ENCODE results near the gene LRMDA. TPM values are rescaled to one million over a fixed set of nuclear protein-coding genes. Genes with fewer than 3 reads are reported as not detected.

The LRMDA gene
- total RNA-seq, 1 donor from 2014 or later: not detected

GRCh38 chr10:75443362-75443761 is 11.9 kb downstream of the LRMDA start:
- intact Hi-C loops (cut with micrococcal nuclease): no loop called here

- intact Hi-C loops (cut with micrococcal nuclease): no loop called here
These were observed 13.5 kb downstream of the LRMDA start for GRCh38 chr10:75444781-75445386.

GRCh38 chr10:75446508-75446907 is 15.1 kb downstream of the LRMDA start:
- intact Hi-C loops (cut with micrococcal nuclease): no loop called here

- intact Hi-C loops (cut with micrococcal nuclease): no loop called here
These were observed 16.7 kb downstream of the LRMDA start for GRCh38 chr10:75448166-75448565.

GRCh38 chr10:75449382-75450074 is 18.1 kb downstream of the LRMDA start:
- intact Hi-C loops (cut with micrococcal nuclease): no loop called here

- intact Hi-C loops (cut with micrococcal nuclease): no loop called here
These were observed 18.6 kb downstream of the LRMDA start for GRCh38 chr10:75450075-75450445.

- intact Hi-C loops (cut with micrococcal nuclease): no loop called here
These were observed 19.5 kb downstream of the LRMDA start for GRCh38 chr10:75450644-75451640.

- intact Hi-C loops (cut with micrococcal nuclease): no loop called here
These were observed 20.4 kb downstream of the LRMDA start for GRCh38 chr10:75451831-75452230.

- intact Hi-C loops (cut with micrococcal nuclease): no loop called here
These were observed 21.6 kb downstream of the LRMDA start for GRCh38 chr10:75452997-75453396.

GRCh38 chr10:75456122-75456521 is 24.7 kb downstream of the LRMDA start:
- intact Hi-C loops (cut with micrococcal nuclease): no loop called here

GRCh38 chr10:75460059-75460458 is 28.6 kb downstream of the LRMDA start:
- intact Hi-C loops (cut with micrococcal nuclease): no loop called here

- intact Hi-C loops (cut with micrococcal nuclease): no loop called here
These were observed 30.5 kb downstream of the LRMDA start for GRCh38 chr10:75461672-75462649.

GRCh38 chr10:75462865-75463264 is 31.4 kb downstream of the LRMDA start:
- intact Hi-C loops (cut with micrococcal nuclease): no loop called here

- intact Hi-C loops (cut with micrococcal nuclease): no loop called here
These were observed 33.3 kb downstream of the LRMDA start for GRCh38 chr10:75464478-75465449.

- intact Hi-C loops (cut with micrococcal nuclease): no loop called here
These were observed 34.0 kb downstream of the LRMDA start for GRCh38 chr10:75465450-75465827.

GRCh38 chr10:75466001-75466400 is 34.6 kb downstream of the LRMDA start:
- intact Hi-C loops (cut with micrococcal nuclease): no loop called here

- intact Hi-C loops (cut with micrococcal nuclease): no loop called here
These were observed 35.5 kb downstream of the LRMDA start for GRCh38 chr10:75466886-75467285.

GRCh38 chr10:75468612-75469005 is 37.2 kb downstream of the LRMDA start:
- intact Hi-C loops (cut with micrococcal nuclease): no loop called here

GRCh38 chr10:75469006-75469616 is 37.7 kb downstream of the LRMDA start:
- intact Hi-C loops (cut with micrococcal nuclease): no loop called here
